GM19438 (cell line): ENCODE results near the gene GPHN.
"Not testable (repeated sequence)": the region's sequence is repeated elsewhere in the genome, so short reads cannot be mapped to it uniquely, and the experiment has no call there.

Source experiments
- ATAC-seq: cut with Tn5 transposase; IDR thresholded peaks from one replicate; pipeline ENCODE4 v1.9.1; 2021; ENCODE audit warnings: low read depth; ENCODE audit not compliant: unreplicated experiment

Gene GPHN

DNA sequence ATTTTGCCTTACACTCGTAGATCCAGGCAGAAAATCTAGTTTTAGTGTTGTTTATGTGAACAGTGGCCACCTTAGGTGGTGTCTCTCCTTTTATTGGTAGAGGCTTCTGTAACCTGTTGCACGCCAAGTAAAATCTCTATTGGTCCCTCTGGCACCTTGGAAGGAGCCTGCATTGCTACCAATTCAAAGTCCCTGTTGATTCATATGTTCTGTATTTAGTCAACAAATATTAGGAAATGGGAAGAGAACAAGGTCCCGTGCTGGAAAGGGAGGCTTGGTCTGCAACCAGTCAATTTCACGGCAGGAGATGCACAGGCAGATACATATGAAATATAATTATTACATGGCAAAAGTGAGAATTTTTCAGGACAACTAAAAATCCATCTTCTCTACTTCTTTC is 6.4 kb upstream of the GPHN start:
- no peak for ATAC-seq

DNA sequence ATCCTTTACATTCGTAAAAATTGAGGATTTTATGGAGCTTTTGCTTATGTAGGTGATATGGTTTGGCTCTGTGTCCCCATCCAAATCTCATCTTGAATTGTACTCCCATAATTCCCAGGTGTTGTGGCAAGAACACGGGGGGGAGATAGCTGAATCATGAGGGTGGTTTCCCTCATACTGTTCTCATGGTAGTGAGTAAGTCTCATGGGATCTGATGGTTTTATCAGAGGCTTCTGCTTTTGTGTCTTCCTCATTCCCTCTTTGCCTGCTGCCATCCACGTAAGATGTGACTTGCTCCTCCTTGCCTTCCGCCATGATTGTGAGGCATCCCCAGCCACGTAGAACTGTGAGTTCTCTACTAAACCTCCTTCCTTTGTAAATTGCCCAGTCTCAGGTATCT is 5.1 kb upstream of the GPHN start:
- ATAC-seq: not testable (repeated sequence)

DNA sequence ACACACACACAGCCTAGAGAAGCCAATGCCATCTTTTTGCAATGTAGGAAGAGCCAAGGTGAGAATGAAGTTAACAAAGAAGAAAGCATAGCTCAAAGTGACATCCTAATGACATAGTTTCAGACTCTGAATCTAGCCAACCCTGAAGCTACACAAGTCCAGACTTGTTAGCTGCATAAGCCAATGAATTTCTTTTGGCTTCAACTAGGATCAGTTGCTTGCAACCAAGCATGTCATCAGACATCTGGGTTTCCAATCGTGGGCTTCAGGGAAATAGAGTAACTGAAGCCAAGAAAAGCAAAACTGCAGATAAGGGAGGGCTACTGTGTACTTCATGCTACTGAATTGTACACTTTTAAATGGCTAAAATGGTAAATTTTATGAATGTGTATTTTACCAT is 4.4 kb upstream of the GPHN start:
- ATAC-seq: no peak

DNA sequence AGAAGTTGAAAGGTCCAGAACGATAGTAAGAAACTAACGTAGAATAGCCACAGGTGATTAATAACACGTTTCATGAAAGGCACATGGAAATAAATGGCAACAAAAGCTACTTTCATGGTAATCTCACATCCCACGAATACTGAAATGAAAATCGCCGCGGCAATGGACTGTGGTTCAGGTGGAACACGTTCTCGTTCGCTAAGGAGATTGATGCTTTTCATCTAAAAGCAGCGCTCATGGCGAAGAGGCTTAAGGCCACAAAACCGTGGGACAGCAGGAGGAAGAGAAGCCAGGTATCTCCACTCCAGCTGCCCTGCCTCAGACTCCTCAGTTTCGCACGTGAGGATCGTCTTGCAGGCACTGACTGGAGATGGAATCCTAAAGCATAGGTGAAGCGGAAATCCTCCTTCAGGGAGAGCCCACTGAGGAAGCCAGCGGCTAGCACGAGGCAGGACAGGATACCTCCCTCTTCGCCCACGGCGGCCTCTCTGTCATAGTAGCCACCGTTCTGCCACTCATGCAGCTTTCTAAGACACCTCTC is 696 bp upstream of the GPHN start:
- peak; percentile 14 for ATAC-seq

DNA sequence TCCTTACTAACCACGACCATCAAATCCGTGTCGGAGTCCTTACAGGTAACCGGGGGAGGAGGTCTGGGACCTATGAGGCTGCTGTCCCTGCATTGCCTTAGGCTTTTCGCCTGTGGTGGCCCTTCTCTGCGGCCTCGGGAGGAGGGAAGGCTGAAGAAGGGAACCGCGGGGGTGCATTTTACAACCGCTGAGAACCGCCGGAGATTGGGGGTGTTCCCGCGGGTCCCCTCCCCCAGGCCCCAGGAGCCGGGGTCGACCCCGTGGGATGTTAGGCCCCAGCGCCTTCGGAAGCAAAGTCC is 549 bp downstream of the GPHN start:
- no peak for ATAC-seq

DNA sequence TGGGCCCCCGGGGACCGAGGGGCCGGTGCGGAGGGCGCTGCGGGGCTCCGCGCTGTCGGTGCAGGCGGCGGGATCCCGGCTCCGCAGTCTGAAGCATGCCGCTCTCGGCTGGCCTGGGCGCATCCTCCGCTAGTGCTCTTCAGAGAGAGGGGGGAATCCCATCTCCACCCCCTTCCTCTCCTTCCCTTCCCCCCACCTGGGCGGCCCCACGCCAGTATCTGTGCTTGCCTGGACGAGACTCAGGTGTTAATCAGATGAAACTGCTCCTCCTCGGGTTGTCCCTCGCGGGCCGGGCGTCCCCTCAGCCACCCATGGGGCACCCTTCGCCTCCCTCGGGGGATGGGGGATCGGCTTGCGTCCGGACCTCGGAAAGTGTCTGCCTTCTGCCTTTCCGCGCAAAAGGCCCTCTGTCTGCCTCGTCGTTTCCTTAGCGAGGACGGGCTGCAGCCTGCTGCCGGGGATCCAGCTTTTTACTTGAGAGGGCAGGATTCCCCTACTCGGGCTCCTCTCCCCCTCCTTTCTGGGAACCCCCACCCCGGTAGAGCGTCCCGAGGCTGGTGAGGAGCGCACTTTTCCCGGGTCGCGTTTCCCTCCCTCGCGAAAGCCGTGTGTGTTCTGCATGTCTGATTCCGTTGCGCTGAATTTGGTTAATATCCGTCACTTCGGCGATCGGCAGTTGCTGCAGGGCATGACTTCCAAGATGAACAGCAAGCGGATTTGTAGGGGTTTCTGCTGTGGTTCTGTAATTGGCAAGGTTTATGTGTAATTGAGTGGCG is 1.1 kb downstream of the GPHN start:
- no peak for ATAC-seq

GRCh38 chr14:66509874-66510273 is 1.9 kb downstream of the GPHN start:
- no peak for ATAC-seq

GRCh38 chr14:66511849-66512248 is 3.9 kb downstream of the GPHN start:
- ATAC-seq: no peak

- no peak for ATAC-seq
Observed at GRCh38 chr14:66514213-66514612, 6.3 kb downstream of the GPHN start.

- ATAC-seq: no peak
Observed at GRCh38 chr14:66530526-66530925, 22.6 kb downstream of the GPHN start.

DNA sequence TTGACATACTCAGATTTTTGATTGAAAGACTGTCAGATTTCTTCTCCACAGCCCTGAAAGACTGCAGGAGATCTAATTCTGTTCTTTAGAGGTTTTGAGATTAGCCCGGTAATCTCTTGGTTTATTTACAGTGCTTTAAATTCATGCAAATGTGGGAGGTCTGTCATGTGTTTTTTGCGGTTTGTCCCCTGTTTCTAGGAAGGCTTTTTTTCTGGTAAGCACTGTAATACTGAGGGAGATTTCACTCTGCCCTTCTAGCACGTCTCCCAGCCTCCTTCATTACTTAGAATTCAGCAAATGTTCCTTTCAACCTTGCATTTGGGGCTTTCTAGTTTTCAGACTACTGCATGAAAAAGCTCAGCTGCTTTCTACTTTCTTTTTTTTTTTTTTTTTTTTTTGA is 31.1 kb downstream of the GPHN start:
- no peak for ATAC-seq

DNA sequence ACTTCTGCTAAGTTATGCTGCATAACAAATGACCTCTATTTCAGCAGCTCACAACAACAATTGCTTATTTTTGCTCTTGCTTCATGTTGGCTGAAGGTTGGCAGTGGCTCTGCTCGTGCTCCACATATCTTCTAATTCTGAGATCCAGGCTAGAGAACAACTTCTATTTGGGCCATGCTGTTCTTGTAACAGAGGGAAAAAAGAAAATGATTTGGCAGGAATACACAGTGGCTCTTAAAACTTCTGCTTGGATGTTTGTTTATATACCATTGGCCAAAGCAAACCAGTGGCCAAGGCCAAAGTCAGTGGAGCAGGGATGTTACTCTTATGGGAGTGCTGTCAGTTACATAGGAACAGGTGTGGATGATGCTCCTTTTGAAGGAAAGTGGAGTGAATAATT is 32.1 kb downstream of the GPHN start:
- no peak for ATAC-seq

DNA sequence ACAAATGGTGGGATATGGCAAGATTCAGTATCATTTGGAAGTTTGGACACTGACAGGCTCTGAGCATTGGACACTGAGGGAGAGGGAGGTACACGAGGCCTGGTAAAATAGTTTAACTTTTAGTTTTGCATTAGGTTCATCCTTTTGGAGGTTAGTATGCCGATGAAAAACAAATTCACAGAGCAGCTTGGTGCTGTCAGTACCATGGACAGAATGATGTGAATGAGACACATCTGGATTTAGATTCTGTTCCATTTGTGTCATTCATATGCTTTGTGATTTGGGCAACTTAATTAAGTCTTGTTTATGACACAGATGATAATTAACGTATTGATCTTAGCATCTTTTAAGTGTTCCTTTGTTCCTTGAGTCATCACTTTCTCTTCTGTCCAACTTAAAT is 33.7 kb downstream of the GPHN start:
- no peak for ATAC-seq

DNA sequence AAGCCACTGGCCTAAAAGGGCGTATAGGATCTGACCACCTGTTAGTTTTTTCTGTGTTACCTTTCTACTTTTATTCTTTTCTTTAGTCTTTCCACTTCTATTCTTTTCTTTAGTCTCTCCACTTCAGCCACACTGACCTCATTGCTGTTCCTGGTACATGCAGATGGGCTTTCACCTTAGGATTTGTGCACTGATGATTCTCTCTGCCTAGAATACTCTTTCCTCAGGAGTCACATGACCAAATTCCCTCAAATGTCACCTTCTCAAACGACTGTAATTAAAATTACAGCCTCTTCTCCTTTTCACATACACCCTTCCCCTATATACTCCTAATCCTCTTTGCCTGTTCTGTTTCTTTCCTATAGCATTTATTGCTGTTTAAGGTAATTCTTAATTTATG is 36.0 kb downstream of the GPHN start:
- no peak for ATAC-seq

- ATAC-seq: not testable (repeated sequence)
Observed at GRCh38 chr14:66545191-66545590, 37.2 kb downstream of the GPHN start.

GRCh38 chr14:66545751-66546150 is 37.8 kb downstream of the GPHN start:
- not testable (repeated sequence) for ATAC-seq

DNA sequence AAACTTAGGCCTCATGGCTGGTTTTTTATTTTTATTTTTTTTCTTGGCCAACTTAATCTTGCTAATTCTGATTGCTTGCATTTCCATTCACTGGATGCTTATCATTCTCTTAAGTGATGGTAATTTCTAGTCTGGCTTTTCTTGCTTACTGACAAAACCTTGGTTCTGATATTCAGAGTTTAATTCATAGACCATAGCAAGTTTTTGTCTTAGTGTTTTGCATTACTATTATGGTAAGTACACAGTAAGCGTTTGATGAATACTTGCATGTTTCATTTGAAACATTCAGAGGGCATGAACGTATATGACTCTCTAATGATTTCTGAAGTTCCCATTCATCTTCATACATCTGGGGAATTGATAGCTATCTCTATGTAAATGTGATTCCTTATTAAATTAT is 55.8 kb downstream of the GPHN start:
- no peak for ATAC-seq

GRCh38 chr14:66568220-66568619 is 60.3 kb downstream of the GPHN start:
- ATAC-seq: no peak

DNA sequence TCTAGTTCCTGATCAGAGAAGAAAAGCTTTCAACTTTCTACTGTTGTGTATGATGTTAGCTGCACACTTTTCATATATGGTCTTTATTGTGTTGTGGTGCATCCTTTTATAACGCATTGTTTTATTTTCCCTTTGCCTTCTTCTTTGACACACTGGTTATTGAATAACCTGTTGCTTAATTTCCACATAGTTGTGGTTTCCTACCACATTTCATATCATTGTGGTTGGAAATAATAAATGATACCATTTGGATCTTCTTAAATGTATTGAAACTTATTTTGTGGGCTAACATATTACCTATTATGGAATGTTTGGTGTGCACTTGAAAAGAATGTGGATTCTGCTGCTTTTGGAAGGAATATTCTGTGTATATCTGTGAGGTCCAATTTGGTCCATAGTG is 64.9 kb downstream of the GPHN start:
- ATAC-seq: no peak

GRCh38 chr14:66575014-66575413 is 67.1 kb downstream of the GPHN start:
- no peak for ATAC-seq

DNA sequence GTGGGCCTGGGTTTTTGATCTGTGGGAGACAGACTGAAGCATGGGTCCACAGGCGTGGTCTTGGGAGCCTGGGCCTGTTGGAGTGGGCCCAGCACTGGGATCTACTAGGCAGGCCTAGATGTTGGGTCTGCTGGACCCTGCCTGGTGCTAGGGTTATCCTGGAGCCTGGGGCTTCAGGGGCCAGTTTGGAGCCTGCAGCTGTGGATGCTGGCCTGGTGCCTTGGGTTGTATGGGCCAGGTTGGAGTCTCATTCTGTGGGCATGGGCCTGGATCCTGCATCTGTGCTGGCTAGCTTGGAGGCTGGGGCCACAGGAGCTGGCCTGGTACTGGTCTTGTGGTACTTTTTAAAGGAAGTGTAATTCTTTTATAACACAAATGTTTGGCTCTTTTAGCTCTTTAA is 68.0 kb downstream of the GPHN start:
- ATAC-seq: no peak

GRCh38 chr14:66587753-66588152 is 79.8 kb downstream of the GPHN start:
- ATAC-seq: not testable (repeated sequence)

DNA sequence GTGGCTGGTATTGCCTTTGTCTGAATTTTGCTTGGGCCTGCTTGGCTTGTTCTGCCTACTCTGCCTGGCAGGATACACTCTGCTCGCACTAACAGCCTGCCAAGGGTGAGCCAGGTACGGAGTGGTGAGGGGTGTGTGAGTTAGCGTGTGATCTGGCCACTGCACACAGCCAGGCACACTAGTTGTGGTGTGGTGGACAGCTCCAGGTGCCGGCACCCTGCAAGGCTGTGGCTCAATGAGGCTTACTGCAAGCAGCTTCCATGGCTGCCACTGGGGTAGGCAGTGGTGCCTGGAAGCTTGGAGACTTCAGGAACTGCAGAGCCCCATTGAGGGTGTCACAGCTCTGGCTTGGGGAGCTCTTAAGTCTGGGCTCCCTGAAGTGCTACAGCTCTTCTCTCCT is 87.4 kb downstream of the GPHN start:
- ATAC-seq: no peak
